Esophagus muscularis mucosa (tissue), 4 donors: ENCODE data around the gene ST8SIA5. TPM values are rescaled to one million over a fixed set of nuclear protein-coding genes. Genes with fewer than 3 reads are reported as not detected.

ENCODE experiments used
- DNase-seq: peaks from one replicate; pipeline ENCODE4 v3.0.0-alpha.2; 2017; ENCODE audit errors: extremely low spot score
- H3K27ac ChIP-seq, 4 donors: fragments of 200-600 bp; sonication (generic); replicated peaks in 1 of 4; 1 replicate in 3 of 4; 2 replicates in 1 of 4; pipeline ENCODE4 v1.5.1; 2016 to 2019; ENCODE audit warnings: mild to moderate bottlenecking in 1 of 4
- H3K27me3 ChIP-seq, 4 donors: fragments of 200-600 bp; sonication (generic); one replicate each; pipeline versions ENCODE4 v1.5.1 to v1.6.0; 2016 to 2019
- H3K36me3 ChIP-seq, 4 donors: fragments of 200-600 bp; sonication (generic); one replicate each; pipeline ENCODE4 v1.5.1; 2016 to 2019
- H3K4me1 ChIP-seq, 4 donors: fragments of 200-600 bp; sonication (generic); one replicate each; pipeline ENCODE4 v1.5.1; 2016 to 2019
- H3K4me3 ChIP-seq, 4 donors: fragments of 200-600 bp; sonication (generic); 1 replicate in 2 of 4; 2 replicates in 2 of 4; pipeline ENCODE4 v1.5.1; 2016 to 2019; ENCODE audit warnings: mild to moderate bottlenecking in 4 of 4, moderate library complexity in 1 of 4
- H3K9me3 ChIP-seq, 4 donors: fragments of 200-600 bp; sonication (generic); 1 replicate in 3 of 4; 2 replicates in 1 of 4; pipeline ENCODE4 v1.5.1; 2016 to 2019
- CTCF ChIP-seq, 3 experiments: fragments of 200-600 bp in 2 of 3; fragments of 450-650 bp in 1 of 3; sonication (generic) in 2 of 3; IDR thresholded peaks; one replicate each; pipeline ENCODE4 v1.5.1; 2017 to 2019; ENCODE audit warnings: antibody characterized with exemption in 3 of 3, mild to moderate bottlenecking in 2 of 3, moderate library complexity in 1 of 3
- EP300 ChIP-seq: sonication (generic); formaldehyde crosslinking; IDR thresholded peaks from one replicate; pipeline ENCODE4 v1.6.1; 2017; ENCODE audit warnings: antibody characterized with exemption
- POLR2A ChIP-seq: fragments of 450-650 bp; IDR thresholded peaks from one replicate; pipeline ENCODE4 v1.6.1; 2017; ENCODE audit warnings: antibody characterized with exemption, moderate library complexity, mild to moderate bottlenecking, low read depth
- POLR2AphosphoS5 ChIP-seq, 2 donors: sonication (generic); formaldehyde crosslinking; IDR thresholded peaks; one replicate each; pipeline ENCODE4 v1.6.1; 2017; ENCODE audit warnings: antibody characterized with exemption in 2 of 2
- WGBS: methylation state at CpG from one replicate; pipeline ENCODE4 v1.1.5; 2018; 5-methylcytosine and 5-hydroxymethylcytosine counted together
- intact Hi-C: fragments of 100-400 bp; cut with DNase I; formaldehyde crosslinking; loops from one replicate; pipeline ENCODE4 v1.15.1; 2023
- total RNA-seq, 4 donors: library from RNA; depleted of rRNA; stranded (reverse); fragments of >200 nt; gene quantifications; one replicate each; pipeline versions ENCODE4 v1.1.0 to v1.2.1, GENCODE V29; 2016

ST8SIA5 gene
- total RNA-seq, 4 donors from 2014 or later = 0.06 to 0.26 TPM; not detected in 2

GRCh38 chr18:46693996-46694395 lies 62.9 kb downstream of the ST8SIA5 start:
- no peak for DNase-seq
- H3K27me3 ChIP-seq = no peaks in the 10 kb centered on the region
- intact Hi-C loops = no loop called here
- peaks cover 0 to 3% (median 0%) of the 10 kb centered on the region in 4 donors for H3K36me3 ChIP-seq
- peaks cover 0 to 4% (median 0%) of the 10 kb centered on the region in 4 donors for H3K4me1 ChIP-seq
- no peak overlapping the region for H3K27ac ChIP-seq
- H3K4me3 ChIP-seq = no peak overlapping the region
- 77% methylated on average over 2 of the region's 2 CpGs for WGBS
- TF ChIP-seq EP300 (no peak), CTCF (IDR thresholded peaks at IDR 0.05) (no peak), POLR2AphosphoS5 (IDR thresholded peaks at IDR 0.05) (no peak), POLR2A (no peak)
- no peaks in the 10 kb centered on the region for H3K9me3 ChIP-seq

- H3K9me3 ChIP-seq = no peaks in the 10 kb centered on the region
- peaks cover 0 to 3% (median 0%) of the 10 kb centered on the region in 4 donors for H3K4me1 ChIP-seq
- intact Hi-C loops = no loop called here
- DNase-seq = no peak
- no peak overlapping the region for H3K4me3 ChIP-seq
- peaks cover 0 to 3% (median 0%) of the 10 kb centered on the region in 4 donors for H3K36me3 ChIP-seq
- no peak overlapping the region for H3K27ac ChIP-seq
- WGBS = 85% methylated on average over 12 of the region's 12 CpGs
- TF ChIP-seq POLR2AphosphoS5 (IDR thresholded peaks at IDR 0.05) (no peak), EP300 (no peak), POLR2A (no peak), CTCF (IDR thresholded peaks at IDR 0.05) (no peak)
- no peaks in the 10 kb centered on the region for H3K27me3 ChIP-seq
These were observed 67.9 kb downstream of the ST8SIA5 start for GRCh38 chr18:46688853-46689525.

- H3K27me3 ChIP-seq = no peaks in the 10 kb centered on the region
- no peak for TF ChIP-seq POLR2AphosphoS5 (IDR thresholded peaks at IDR 0.05)
- TF ChIP-seq CTCF (IDR thresholded peaks at IDR 0.05) = no peak
- no peak for TF ChIP-seq EP300
- no peak for TF ChIP-seq POLR2A
- no peak overlapping the region for H3K27ac ChIP-seq
- 94% methylated on average over 9 of the region's 9 CpGs for WGBS
- H3K36me3 ChIP-seq = no peaks in the 10 kb centered on the region
- no peak overlapping the region for H3K4me3 ChIP-seq
- no peaks in the 10 kb centered on the region for H3K9me3 ChIP-seq
- no peaks in the 10 kb centered on the region for H3K4me1 ChIP-seq
- intact Hi-C loops = no loop called here
- DNase-seq = no peak
These were observed 70.7 kb downstream of the ST8SIA5 start for GRCh38 chr18:46686186-46686585.

GRCh38 chr18:46683252-46683651 lies 73.6 kb downstream of the ST8SIA5 start:
- DNase-seq = no peak
- H3K4me3 ChIP-seq = no peak overlapping the region
- H3K9me3 ChIP-seq = no peaks in the 10 kb centered on the region
- H3K27ac ChIP-seq = no peak overlapping the region
- 86% methylated on average over 4 of the region's 4 CpGs for WGBS
- H3K4me1 ChIP-seq = no peaks in the 10 kb centered on the region
- no peaks in the 10 kb centered on the region for H3K27me3 ChIP-seq
- no peaks in the 10 kb centered on the region for H3K36me3 ChIP-seq
- intact Hi-C loops = no loop called here
- no peak for TF ChIP-seq POLR2AphosphoS5 (IDR thresholded peaks at IDR 0.05)
- TF ChIP-seq CTCF (IDR thresholded peaks at IDR 0.05) = no peak
- no peak for TF ChIP-seq POLR2A
- TF ChIP-seq EP300 = no peak
